Panc1 (cell line): ENCODE data around the gene FBXW8.

Experiments
- POLR2AphosphoS5 ChIP-seq: IDR thresholded peaks from 2 replicates; pipeline ENCODE4 v1.6.1; 2012; ENCODE audit warnings: mild to moderate bottlenecking, low read depth, low read length, moderate library complexity
- SIN3A ChIP-seq: IDR thresholded peaks from 2 replicates; pipeline ENCODE4 v1.6.1; 2012; ENCODE audit warnings: low read depth, mild to moderate bottlenecking, low read length, moderate library complexity, borderline replicate concordance; ENCODE audit not compliant: insufficient read depth
- TCF7L2 ChIP-seq: IDR thresholded peaks from 2 replicates; pipeline ENCODE4 v1.6.1; 2011; ENCODE audit warnings: mild to moderate bottlenecking, low read depth, low read length, inconsistent platforms
- TF ChIP-seq, protein P1 (sequence below): fragments of 450-650 bp; IDR thresholded peaks from 2 replicates; pipeline ENCODE4 v1.5.1; 2017; ENCODE audit warnings: mild to moderate bottlenecking
- TF ChIP-seq, protein P2 (sequence below), 2 experiments: IDR thresholded peaks; 2 replicates each; pipeline ENCODE4 v1.6.1; 2011 to 2012; ENCODE audit warnings: low read depth in 2 of 2, control low read depth in 1 of 2, low read length in 1 of 2, mild to moderate bottlenecking in 1 of 2, moderate library complexity in 1 of 2; ENCODE audit not compliant: insufficient read depth in 1 of 2

DNA sequence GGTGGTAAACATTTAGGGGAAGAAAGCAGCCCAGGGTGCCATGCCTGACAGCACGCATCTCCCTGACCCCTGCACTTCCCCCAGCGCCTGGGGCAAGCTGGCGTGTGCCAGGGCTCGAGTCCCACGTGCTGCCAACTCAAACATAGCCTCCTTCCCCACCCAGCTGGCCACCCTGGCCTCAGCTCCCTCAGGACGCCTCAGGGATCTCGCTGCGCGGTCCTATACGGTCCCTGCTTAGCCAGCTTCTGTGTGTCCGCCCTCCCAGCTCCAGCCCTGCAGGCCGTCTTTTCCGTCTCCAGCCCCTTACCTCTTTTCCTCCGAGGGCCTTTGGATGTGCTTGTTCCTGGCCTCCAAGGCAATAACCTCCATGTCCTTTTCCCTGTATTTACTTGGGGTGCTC is 117.5 kb downstream of the FBXW8 start:
- TF ChIP-seq, protein P1, sequence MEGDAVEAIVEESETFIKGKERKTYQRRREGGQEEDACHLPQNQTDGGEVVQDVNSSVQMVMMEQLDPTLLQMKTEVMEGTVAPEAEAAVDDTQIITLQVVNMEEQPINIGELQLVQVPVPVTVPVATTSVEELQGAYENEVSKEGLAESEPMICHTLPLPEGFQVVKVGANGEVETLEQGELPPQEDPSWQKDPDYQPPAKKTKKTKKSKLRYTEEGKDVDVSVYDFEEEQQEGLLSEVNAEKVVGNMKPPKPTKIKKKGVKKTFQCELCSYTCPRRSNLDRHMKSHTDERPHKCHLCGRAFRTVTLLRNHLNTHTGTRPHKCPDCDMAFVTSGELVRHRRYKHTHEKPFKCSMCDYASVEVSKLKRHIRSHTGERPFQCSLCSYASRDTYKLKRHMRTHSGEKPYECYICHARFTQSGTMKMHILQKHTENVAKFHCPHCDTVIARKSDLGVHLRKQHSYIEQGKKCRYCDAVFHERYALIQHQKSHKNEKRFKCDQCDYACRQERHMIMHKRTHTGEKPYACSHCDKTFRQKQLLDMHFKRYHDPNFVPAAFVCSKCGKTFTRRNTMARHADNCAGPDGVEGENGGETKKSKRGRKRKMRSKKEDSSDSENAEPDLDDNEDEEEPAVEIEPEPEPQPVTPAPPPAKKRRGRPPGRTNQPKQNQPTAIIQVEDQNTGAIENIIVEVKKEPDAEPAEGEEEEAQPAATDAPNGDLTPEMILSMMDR = no peak
- TF ChIP-seq POLR2AphosphoS5 (no peak), TCF7L2 (no peak), SIN3A (no peak)
- TF ChIP-seq, protein P2, sequence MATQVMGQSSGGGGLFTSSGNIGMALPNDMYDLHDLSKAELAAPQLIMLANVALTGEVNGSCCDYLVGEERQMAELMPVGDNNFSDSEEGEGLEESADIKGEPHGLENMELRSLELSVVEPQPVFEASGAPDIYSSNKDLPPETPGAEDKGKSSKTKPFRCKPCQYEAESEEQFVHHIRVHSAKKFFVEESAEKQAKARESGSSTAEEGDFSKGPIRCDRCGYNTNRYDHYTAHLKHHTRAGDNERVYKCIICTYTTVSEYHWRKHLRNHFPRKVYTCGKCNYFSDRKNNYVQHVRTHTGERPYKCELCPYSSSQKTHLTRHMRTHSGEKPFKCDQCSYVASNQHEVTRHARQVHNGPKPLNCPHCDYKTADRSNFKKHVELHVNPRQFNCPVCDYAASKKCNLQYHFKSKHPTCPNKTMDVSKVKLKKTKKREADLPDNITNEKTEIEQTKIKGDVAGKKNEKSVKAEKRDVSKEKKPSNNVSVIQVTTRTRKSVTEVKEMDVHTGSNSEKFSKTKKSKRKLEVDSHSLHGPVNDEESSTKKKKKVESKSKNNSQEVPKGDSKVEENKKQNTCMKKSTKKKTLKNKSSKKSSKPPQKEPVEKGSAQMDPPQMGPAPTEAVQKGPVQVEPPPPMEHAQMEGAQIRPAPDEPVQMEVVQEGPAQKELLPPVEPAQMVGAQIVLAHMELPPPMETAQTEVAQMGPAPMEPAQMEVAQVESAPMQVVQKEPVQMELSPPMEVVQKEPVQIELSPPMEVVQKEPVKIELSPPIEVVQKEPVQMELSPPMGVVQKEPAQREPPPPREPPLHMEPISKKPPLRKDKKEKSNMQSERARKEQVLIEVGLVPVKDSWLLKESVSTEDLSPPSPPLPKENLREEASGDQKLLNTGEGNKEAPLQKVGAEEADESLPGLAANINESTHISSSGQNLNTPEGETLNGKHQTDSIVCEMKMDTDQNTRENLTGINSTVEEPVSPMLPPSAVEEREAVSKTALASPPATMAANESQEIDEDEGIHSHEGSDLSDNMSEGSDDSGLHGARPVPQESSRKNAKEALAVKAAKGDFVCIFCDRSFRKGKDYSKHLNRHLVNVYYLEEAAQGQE (IDR thresholded peaks at IDR 0.05; ENCODE audit: insufficient read depth in 1 of 2, low read depth in 2 of 2, low read length in 1 of 2) = no peak
